Epithelial cell of esophagus (primary cell): ENCODE results near the gene SHLD2.
"Not testable (repeated sequence)": the region's sequence is repeated elsewhere in the genome, so short reads cannot be mapped to it uniquely, and the experiment has no call there.

Source experiments
- DNase-seq: peaks from one replicate; pipeline ENCODE4 v3.0.0; 2010; ENCODE audit warnings: low read depth
- H3K4me3 ChIP-seq: 2 replicates; pipeline ENCODE4 v1.5.1; 2011; ENCODE audit warnings: mild to moderate bottlenecking, low read length, control low read depth
- TF ChIP-seq, protein P1 (sequence below): IDR thresholded peaks from 2 replicates; pipeline ENCODE4 v1.5.1; 2011; ENCODE audit warnings: low read depth, mild to moderate bottlenecking, low read length, control low read depth, inconsistent platforms; ENCODE audit not compliant: insufficient read depth; ENCODE audit errors: missing control alignments

SHLD2 gene

GRCh38 chr10:87132176-87132575 is 37.2 kb downstream of the SHLD2 start:
- H3K4me3 ChIP-seq, DNase-seq: not testable (repeated sequence)

DNA sequence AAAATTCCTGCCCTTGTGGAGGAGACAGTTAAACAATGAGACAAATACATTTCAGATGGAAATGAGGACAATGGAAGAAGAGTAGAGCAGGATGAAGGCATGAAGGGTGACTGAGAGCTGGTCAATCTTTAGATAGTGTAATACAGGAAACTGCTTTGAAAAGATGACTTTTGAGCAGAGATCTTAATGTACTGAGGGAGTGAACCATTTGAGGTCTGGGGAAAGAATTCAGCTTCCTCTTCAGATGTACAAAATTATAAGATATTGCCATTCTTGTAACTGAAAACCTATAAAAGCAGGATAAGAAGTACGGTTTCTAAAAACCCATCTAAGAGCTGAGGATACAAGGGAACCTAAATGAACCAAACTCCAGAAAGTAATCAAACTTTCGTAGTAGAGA is 38.9 kb downstream of the SHLD2 start:
- not testable (repeated sequence) for H3K4me3 ChIP-seq, DNase-seq

DNA sequence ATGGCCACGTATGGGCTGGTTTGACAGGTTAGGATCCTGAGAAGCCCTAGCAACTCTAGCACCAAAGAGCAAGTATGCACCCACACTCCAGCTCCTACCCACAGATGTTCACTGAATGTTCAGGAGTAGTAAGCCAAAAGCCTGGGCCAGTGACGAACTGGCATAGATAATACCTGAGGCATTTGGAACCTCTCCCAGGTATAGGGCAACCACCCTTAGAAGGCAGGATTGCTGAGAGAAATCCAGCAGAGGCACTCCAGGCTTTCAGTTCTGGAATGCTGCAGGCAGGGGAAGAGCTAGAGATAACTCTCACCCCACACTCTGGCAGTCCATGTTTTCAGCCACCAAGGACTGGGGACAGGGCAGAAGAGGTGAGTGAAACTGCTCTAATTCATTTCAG is 39.4 kb downstream of the SHLD2 start:
- not testable (repeated sequence) for DNase-seq, H3K4me3 ChIP-seq

DNA sequence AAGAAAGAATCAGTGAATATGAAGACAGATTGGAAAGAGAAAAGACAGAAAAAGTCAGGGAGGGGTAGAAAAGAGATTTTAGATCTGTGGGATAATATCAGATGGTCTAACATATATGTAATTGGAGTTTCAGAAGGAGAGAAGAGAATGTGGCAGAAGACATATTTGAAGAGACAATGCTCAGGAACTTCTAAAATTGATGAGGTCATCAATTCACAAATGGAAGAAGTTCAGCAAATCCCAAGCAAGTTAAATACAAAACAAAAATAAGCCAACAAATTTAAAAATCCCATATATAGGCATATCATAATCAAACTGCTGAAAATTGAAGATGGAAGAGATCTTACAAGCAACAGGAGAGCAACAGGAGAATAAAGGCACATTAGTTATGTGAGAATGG is 42.5 kb downstream of the SHLD2 start:
- H3K4me3 ChIP-seq, DNase-seq: not testable (repeated sequence)

DNA sequence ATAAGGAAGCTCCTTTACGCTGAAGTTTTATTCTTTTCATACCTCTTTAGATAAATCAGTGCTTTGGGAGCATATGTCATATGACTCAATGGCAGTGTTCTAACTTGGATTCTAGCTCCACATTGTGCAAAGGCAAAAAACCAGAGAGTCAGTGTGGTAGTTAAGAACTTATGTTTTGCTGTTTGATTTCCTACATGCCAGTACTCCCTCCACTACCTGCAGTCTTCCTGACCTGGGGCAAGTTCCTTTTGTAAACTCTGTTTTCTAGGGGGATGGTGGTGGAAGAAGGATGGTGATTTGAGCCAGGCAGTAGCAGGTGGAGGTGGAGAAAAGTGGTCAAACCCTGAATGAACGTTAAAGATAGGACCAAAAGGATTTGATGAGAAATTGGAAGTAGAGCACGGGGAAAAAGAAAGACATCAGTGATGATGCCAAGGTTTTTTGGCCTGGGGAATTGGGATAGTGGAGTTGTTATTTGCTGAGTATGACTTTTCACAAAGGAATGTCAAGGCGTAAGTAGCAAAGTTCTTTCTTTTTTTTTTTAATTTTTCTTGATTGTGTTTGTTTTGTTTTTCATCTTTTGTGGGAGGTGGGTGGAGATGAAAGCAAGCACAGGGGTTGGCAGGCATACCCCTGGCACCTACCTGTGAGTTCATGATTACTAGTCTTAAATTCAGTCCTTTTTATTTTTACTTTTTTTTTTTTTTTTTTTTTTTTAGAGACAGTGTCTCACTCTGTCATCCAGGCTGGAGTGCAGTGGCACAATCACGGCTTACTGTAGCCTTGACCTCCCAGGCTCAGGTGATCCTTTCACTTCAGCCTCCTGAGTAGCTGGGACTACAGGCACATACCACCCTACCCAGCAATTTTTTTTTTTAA is 47.5 kb downstream of the SHLD2 start:
- peak; percentile 42 for DNase-seq
- not testable (repeated sequence) for H3K4me3 ChIP-seq

DNA sequence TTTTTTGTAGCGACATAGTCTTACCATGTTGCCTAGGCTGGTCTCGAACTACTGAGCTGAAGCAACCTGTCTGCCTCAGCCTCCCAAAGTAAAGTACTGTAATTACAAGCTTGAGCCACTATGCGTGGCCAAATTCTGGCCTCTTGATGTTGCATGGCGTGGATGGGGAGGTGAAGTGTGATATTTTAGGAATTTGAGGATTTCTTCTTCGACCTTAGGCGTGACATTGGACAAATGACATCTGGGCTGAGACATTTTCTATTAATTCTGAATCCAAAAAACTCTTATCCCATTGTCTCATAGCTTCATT is 48.1 kb downstream of the SHLD2 start:
- not testable (repeated sequence) for H3K4me3 ChIP-seq, DNase-seq

GRCh38 chr10:87145598-87145997 is 50.6 kb downstream of the SHLD2 start:
- not testable (repeated sequence) for DNase-seq, H3K4me3 ChIP-seq

DNA sequence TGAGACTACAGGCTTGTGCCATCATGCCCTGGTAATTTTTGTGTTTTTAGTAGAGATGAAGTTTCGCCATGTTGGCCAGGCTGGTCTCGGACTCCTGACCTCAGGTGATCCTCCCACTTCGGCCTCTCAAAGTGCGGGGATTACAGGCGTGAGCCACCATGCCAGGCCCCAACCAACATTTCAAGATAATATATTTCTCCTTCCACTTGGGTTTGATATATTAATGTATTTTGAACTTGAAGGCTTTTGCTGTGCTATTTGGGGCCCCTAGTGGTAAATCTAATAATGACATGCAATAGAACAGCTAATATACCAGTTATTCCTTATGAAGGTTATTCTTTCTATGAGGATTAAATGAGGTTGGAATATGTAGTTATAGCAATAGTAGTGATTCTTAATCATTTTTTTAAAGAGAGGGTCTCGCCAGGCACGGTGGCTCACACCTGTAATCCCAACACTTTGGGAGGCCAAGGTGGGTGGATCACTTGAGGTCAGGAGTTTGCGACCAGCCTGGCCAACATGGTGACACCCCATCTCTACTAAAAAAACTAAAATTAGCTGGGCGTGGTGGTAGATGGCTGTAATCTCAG is 54.1 kb downstream of the SHLD2 start:
- DNase-seq, H3K4me3 ChIP-seq: not testable (repeated sequence)

DNA sequence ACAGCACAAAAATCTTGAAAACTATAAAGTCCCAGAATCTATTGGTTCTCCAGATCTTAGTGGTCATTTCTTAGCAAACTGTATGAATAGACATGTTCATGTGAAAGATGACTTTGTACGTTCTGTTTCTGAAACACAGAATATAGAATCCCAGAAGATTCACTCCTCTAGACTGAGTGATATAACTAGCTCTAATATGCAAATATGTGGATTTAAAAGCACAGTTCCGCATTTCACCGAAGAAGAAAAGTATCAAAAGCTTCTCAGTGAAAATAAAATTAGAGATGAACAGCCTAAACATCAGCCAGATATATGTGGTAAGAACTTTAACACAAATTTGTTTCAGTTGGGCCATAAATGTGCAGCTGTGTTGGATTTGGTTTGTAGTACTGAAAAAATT is 56.5 kb downstream of the SHLD2 start:
- not testable (repeated sequence) for H3K4me3 ChIP-seq, DNase-seq

DNA sequence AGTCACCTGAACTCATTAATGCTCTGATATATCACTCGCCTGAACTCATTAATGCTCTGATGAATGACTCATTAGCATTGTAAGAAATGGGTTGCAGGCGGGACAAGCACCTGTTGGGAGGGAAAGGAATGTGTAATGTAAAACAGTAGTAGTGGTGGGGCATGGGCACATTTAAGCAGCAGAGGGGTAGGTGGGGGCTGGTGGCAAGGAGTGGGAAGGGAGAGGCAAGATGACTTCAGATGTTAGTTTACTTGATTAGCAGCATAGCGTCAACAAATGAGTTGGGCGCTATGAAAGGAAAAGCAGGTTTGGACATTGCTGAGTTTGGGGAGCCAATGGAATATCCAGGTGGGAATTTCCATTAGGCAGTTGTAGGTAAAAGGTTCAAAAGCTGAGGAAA is 61.8 kb downstream of the SHLD2 start:
- H3K4me3 ChIP-seq, DNase-seq: not testable (repeated sequence)

GRCh38 chr10:87157821-87158220 is 62.8 kb downstream of the SHLD2 start:
- not testable (repeated sequence) for H3K4me3 ChIP-seq, DNase-seq

GRCh38 chr10:87162703-87163293 is 67.8 kb downstream of the SHLD2 start:
- DNase-seq, result peak; percentile 68
- TF ChIP-seq, protein P1, sequence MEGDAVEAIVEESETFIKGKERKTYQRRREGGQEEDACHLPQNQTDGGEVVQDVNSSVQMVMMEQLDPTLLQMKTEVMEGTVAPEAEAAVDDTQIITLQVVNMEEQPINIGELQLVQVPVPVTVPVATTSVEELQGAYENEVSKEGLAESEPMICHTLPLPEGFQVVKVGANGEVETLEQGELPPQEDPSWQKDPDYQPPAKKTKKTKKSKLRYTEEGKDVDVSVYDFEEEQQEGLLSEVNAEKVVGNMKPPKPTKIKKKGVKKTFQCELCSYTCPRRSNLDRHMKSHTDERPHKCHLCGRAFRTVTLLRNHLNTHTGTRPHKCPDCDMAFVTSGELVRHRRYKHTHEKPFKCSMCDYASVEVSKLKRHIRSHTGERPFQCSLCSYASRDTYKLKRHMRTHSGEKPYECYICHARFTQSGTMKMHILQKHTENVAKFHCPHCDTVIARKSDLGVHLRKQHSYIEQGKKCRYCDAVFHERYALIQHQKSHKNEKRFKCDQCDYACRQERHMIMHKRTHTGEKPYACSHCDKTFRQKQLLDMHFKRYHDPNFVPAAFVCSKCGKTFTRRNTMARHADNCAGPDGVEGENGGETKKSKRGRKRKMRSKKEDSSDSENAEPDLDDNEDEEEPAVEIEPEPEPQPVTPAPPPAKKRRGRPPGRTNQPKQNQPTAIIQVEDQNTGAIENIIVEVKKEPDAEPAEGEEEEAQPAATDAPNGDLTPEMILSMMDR, result peak; percentile 19
- not testable (repeated sequence) for H3K4me3 ChIP-seq

DNA sequence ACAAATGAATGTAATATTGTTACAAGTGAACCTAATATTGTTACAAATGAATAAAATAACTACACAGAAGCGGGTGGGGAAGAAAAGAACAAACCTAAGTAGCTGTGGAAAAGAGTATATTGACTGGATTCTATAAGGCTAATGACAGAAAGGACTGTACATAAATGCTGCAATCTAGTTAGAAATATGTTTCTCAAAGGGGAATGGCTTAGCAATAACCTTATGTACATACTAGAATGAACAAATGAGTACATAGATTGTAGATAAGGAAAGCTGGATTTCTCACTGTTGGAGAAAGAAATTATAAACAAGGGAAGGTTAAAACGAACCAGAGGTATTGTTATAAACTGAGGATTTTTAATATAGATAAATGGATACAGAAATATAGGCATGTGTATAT is 68.4 kb downstream of the SHLD2 start:
- DNase-seq, H3K4me3 ChIP-seq: not testable (repeated sequence)

- not testable (repeated sequence) for DNase-seq, H3K4me3 ChIP-seq
Measured at GRCh38 chr10:87169857-87170256, 74.9 kb downstream of the SHLD2 start.

- not testable (repeated sequence) for H3K4me3 ChIP-seq, DNase-seq
Measured at GRCh38 chr10:87170705-87171104, 75.7 kb downstream of the SHLD2 start.

DNA sequence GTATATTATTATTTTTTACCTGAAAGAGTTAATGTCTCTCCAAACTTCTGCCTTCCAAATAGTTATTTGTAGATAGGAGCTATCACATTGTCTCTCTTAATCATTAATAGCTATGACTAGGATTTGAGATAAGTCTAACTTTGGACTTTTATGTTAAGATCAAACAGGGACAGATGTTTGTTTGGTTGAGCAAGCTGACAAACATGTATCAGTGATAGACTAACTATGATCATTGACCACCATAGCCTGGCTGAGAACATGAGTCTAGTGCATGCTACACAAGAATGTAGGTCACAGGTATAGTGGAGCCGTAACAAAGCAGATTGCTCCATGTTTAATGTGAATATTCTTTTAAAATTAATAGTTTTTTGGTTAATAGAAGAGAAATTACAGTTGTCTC is 76.7 kb downstream of the SHLD2 start:
- not testable (repeated sequence) for DNase-seq, H3K4me3 ChIP-seq

- DNase-seq, H3K4me3 ChIP-seq: not testable (repeated sequence)
Measured at GRCh38 chr10:87172178-87172577, 77.2 kb downstream of the SHLD2 start.

GRCh38 chr10:87177587-87177986 is 82.6 kb downstream of the SHLD2 start:
- not testable (repeated sequence) for H3K4me3 ChIP-seq, DNase-seq

DNA sequence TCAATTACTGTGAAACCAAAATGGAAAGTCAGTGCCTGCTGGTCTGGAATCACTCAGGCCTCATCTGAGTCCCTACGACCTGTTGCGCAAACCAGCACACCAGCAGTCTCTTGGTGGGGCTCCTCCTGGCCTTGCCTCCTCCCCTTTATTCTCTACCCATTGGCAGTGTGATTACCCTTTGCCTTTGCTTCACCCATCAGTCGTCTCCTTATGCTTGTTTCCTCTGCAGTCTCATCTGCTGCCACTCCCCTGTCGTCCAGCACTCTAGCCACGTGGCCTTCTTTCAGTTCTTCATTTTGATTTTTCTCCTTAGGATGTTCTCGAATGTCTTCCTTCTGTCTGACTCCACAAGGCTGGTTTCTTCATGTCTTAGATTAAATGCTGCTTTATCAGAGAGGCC is 89.4 kb downstream of the SHLD2 start:
- H3K4me3 ChIP-seq, DNase-seq: not testable (repeated sequence)
